MG63 (cell line): ENCODE measurements around the gene DOK3. TPM values are rescaled to one million over a fixed set of nuclear protein-coding genes. Genes with fewer than 3 reads are reported as not detected.

Experiments used
- DNase-seq: peaks from one replicate; pipeline ENCODE4 v3.0.0-alpha.2; 2020
- H3K27me3 ChIP-seq: fragments of 250-450 bp; sonication (Bioruptor Pico); 2 replicates; pipeline ENCODE4 v1.5.1; 2020; ENCODE audit warnings: mild to moderate bottlenecking, moderate library complexity
- H3K36me3 ChIP-seq: fragments of 250-450 bp; sonication (Bioruptor Pico); 2 replicates; pipeline ENCODE4 v1.5.1; 2020; ENCODE audit warnings: mild to moderate bottlenecking, moderate library complexity
- H3K4me3 ChIP-seq: fragments of 250-450 bp; sonication (Bioruptor Pico); 2 replicates; pipeline ENCODE4 v1.5.1; 2020; ENCODE audit warnings: mild to moderate bottlenecking, moderate library complexity
- H3K9me3 ChIP-seq: fragments of 250-450 bp; sonication (Bioruptor Pico); 2 replicates; pipeline ENCODE4 v1.5.1; 2020; ENCODE audit warnings: mild to moderate bottlenecking, moderate library complexity
- total RNA-seq: library from RNA; depleted of rRNA; stranded (reverse); fragments of >200 nt; shearing (Covaris generic); gene quantifications from 2 replicates; pipeline ENCODE4 v1.2.3, GENCODE V29; 2014; ENCODE audit warnings: low replicate concordance; rRNA removed

The DOK3 gene
- total RNA-seq: 0.92 TPM in 1 of 2 replicates, not detected in the other

GRCh38 chr5:177509381-177509951 is at the start of gene DOK3:
Gene DOK3 (minus strand): TSS chr5:177509826. CDS start chr5:177509540, 286 bp downstream.
- Histone ChIP-seq H3K4me3 (no peak within 1 kb of the TSS), H3K27me3 (no peaks in the 10 kb centered on the region), H3K9me3 (no peaks in the 10 kb centered on the region), H3K36me3 (peaks cover 55% of the 10 kb centered on the region)
- no peak for DNase-seq

GRCh38 chr5:177557796-177558195 is 48.2 kb upstream of the DOK3 start:
- H3K27me3 ChIP-seq: peaks cover 4% of the 10 kb centered on the region
- H3K36me3 ChIP-seq: peaks cover 5% of the 10 kb centered on the region
- no peak overlapping the region for H3K4me3 ChIP-seq
- H3K9me3 ChIP-seq: peaks cover 11% of the 10 kb centered on the region
- no peak for DNase-seq

GRCh38 chr5:177557041-177557647 is 47.5 kb upstream of the DOK3 start:
- no peak for DNase-seq

GRCh38 chr5:177555665-177556064 is 46.0 kb upstream of the DOK3 start:
- Histone ChIP-seq H3K36me3 (peaks cover 22% of the 10 kb centered on the region), H3K4me3 (no peak overlapping the region), H3K9me3 (no peaks in the 10 kb centered on the region), H3K27me3 (peaks cover 4% of the 10 kb centered on the region)
- no peak for DNase-seq

More at GRCh38 chr5:177557041-177557647, 47.5 kb upstream of the DOK3 start:
- Histone ChIP-seq H3K27me3 (peaks cover 4% of the 10 kb centered on the region), H3K36me3 (peaks cover 12% of the 10 kb centered on the region), H3K4me3 (no peak overlapping the region), H3K9me3 (peaks cover 7% of the 10 kb centered on the region)

- H3K4me3 ChIP-seq: peak overlapping the region; percentile 84
- H3K9me3 ChIP-seq: no peaks in the 10 kb centered on the region
- DNase-seq: no peak
- H3K36me3 ChIP-seq: peaks cover 26% of the 10 kb centered on the region
- H3K27me3 ChIP-seq: peaks cover 4% of the 10 kb centered on the region
These were observed 45.6 kb upstream of the DOK3 start for GRCh38 chr5:177555228-177555627.

- Histone ChIP-seq H3K4me3 (peak within 1 kb of the TSS; percentile 84), H3K27me3 (peaks cover 4% of the 10 kb centered on the region), H3K36me3 (peaks cover 33% of the 10 kb centered on the region), H3K9me3 (no peaks in the 10 kb centered on the region)
- peak; percentile 95 for DNase-seq
These were observed 45.0 kb upstream of the DOK3 start, which contains the start of gene FAM193B for GRCh38 chr5:177554474-177555111. Gene FAM193B (minus strand): TSS chr5:177554563. CDS start chr5:177554458, 105 bp downstream.

GRCh38 chr5:177553671-177554429 is 44.2 kb upstream of the DOK3 start:
- peak; percentile 51 for DNase-seq
- Histone ChIP-seq H3K9me3 (no peaks in the 10 kb centered on the region), H3K36me3 (peaks cover 34% of the 10 kb centered on the region), H3K4me3 (peak overlapping the region; percentile 84), H3K27me3 (peaks cover 1% of the 10 kb centered on the region)

GRCh38 chr5:177552839-177553455 is 43.3 kb upstream of the DOK3 start:
- peak; percentile 25 for DNase-seq
- Histone ChIP-seq H3K27me3 (no peaks in the 10 kb centered on the region), H3K36me3 (peaks cover 34% of the 10 kb centered on the region), H3K4me3 (peak overlapping the region; percentile 84), H3K9me3 (no peaks in the 10 kb centered on the region)

- H3K4me3 ChIP-seq: no peak overlapping the region
- DNase-seq: no peak
- peaks cover 7% of the 10 kb centered on the region for H3K9me3 ChIP-seq
- H3K27me3 ChIP-seq: no peaks in the 10 kb centered on the region
- H3K36me3 ChIP-seq: peaks cover 40% of the 10 kb centered on the region
These were observed 40.5 kb upstream of the DOK3 start for GRCh38 chr5:177550122-177550521.

GRCh38 chr5:177548495-177548894 is 38.9 kb upstream of the DOK3 start:
- no peak for DNase-seq

GRCh38 chr5:177547736-177548135 is 38.1 kb upstream of the DOK3 start:
- H3K27me3 ChIP-seq: no peaks in the 10 kb centered on the region
- no peak for DNase-seq

More at GRCh38 chr5:177548495-177548894, 38.9 kb upstream of the DOK3 start:
- H3K27me3 ChIP-seq: no peaks in the 10 kb centered on the region
- H3K9me3 ChIP-seq: peaks cover 17% of the 10 kb centered on the region
- no peak overlapping the region for H3K4me3 ChIP-seq
- peaks cover 57% of the 10 kb centered on the region for H3K36me3 ChIP-seq

GRCh38 chr5:177546258-177546741 is 36.7 kb upstream of the DOK3 start:
- no peaks in the 10 kb centered on the region for H3K27me3 ChIP-seq
- H3K9me3 ChIP-seq: peaks cover 17% of the 10 kb centered on the region
- DNase-seq: peak; percentile 92
- H3K4me3 ChIP-seq: no peak overlapping the region
- H3K36me3 ChIP-seq: peaks cover 51% of the 10 kb centered on the region

More at GRCh38 chr5:177547736-177548135, 38.1 kb upstream of the DOK3 start:
- peaks cover 57% of the 10 kb centered on the region for H3K36me3 ChIP-seq
- H3K4me3 ChIP-seq: no peak overlapping the region
- peaks cover 17% of the 10 kb centered on the region for H3K9me3 ChIP-seq

- no peak overlapping the region for H3K4me3 ChIP-seq
- DNase-seq: peak; percentile 64
- H3K27me3 ChIP-seq: no peaks in the 10 kb centered on the region
- peaks cover 49% of the 10 kb centered on the region for H3K36me3 ChIP-seq
- peaks cover 17% of the 10 kb centered on the region for H3K9me3 ChIP-seq
These were observed 36.0 kb upstream of the DOK3 start for GRCh38 chr5:177545487-177546257.

GRCh38 chr5:177542816-177543465 is 33.3 kb upstream of the DOK3 start:
- no peaks in the 10 kb centered on the region for H3K27me3 ChIP-seq
- H3K9me3 ChIP-seq: peaks cover 17% of the 10 kb centered on the region
- H3K36me3 ChIP-seq: peaks cover 49% of the 10 kb centered on the region
- no peak overlapping the region for H3K4me3 ChIP-seq
- DNase-seq: no peak

- peaks cover 11% of the 10 kb centered on the region for H3K9me3 ChIP-seq
- no peak for DNase-seq
- no peak overlapping the region for H3K4me3 ChIP-seq
- H3K36me3 ChIP-seq: peaks cover 64% of the 10 kb centered on the region
- no peaks in the 10 kb centered on the region for H3K27me3 ChIP-seq
These were observed 30.8 kb upstream of the DOK3 start for GRCh38 chr5:177540438-177540837.
